Measurements from ENCODE around the gene ZKSCAN5.
"Not testable (repeated sequence)": the region's sequence is repeated elsewhere in the genome, so short reads cannot be mapped to it uniquely, and the experiment has no call there.

ZKSCAN5 gene

GRCh38 chr7:99557196-99557607 is 52.7 kb downstream of the ZKSCAN5 start:
- no peak for DNase-seq

- no peak for DNase-seq
Measured at GRCh38 chr7:99557940-99558305, 53.5 kb downstream of the ZKSCAN5 start.

- peak; percentile 95 for DNase-seq
Measured at GRCh38 chr7:99558306-99559174, 54.1 kb downstream of the ZKSCAN5 start, which contains the start of gene ZNF655. TSS of gene ZNF655 (plus strand) at chr7:99558642. CDS start at chr7:99560560, 1,918 bp downstream.

GRCh38 chr7:99559175-99559915 is 54.9 kb downstream of the ZKSCAN5 start:
- peak; percentile 60 for DNase-seq

- DNase-seq, result no peak
Measured at GRCh38 chr7:99560834-99561736, 56.6 kb downstream of the ZKSCAN5 start.

- DNase-seq, result no peak
Measured at GRCh38 chr7:99561737-99562051, 57.2 kb downstream of the ZKSCAN5 start.

- DNase-seq, result no peak
Measured at GRCh38 chr7:99562114-99562784, 57.8 kb downstream of the ZKSCAN5 start.

GRCh38 chr7:99562832-99563231 is 58.4 kb downstream of the ZKSCAN5 start:
- DNase-seq, result peak; percentile 100

GRCh38 chr7:99563650-99564049 is 59.2 kb downstream of the ZKSCAN5 start:
- DNase-seq, result peak; percentile 95

- DNase-seq, result not testable (repeated sequence)
Measured at GRCh38 chr7:99568770-99569169, 64.3 kb downstream of the ZKSCAN5 start.

GRCh38 chr7:99571768-99572167 is 67.3 kb downstream of the ZKSCAN5 start:
- no peak for DNase-seq

GRCh38 chr7:99573257-99573656 is 68.8 kb downstream of the ZKSCAN5 start:
- DNase-seq, result no peak

- no peak for DNase-seq
Measured at GRCh38 chr7:99576251-99576650, 71.8 kb downstream of the ZKSCAN5 start.

- DNase-seq, result no peak
Measured at GRCh38 chr7:99579281-99579955, 75.0 kb downstream of the ZKSCAN5 start.

- DNase-seq, result peak; percentile 49
Measured at GRCh38 chr7:99579956-99580777, 75.7 kb downstream of the ZKSCAN5 start.

GRCh38 chr7:99580778-99581332 is 76.4 kb downstream of the ZKSCAN5 start:
- not testable (repeated sequence) for DNase-seq
